Sigmoid colon (tissue), 7 donors: ENCODE measurements around the gene UBE2J1. TPM values are rescaled to one million over a fixed set of nuclear protein-coding genes. Genes with fewer than 3 reads are reported as not detected.

Experiments
- DNase-seq: peaks from one replicate; pipeline ENCODE4 v3.0.0-alpha.2; 2019
- H3K27ac ChIP-seq, 4 donors: fragments of 200-600 bp; sonication (generic); one replicate each; pipeline ENCODE4 v1.5.1; 2016 to 2019; ENCODE audit warnings: mild to moderate bottlenecking in 1 of 4
- H3K27me3 ChIP-seq, 3 donors: fragments of 200-600 bp; sonication (generic); one replicate each; pipeline ENCODE4 v1.5.1; 2019; ENCODE audit warnings: mild to moderate bottlenecking in 1 of 3
- H3K36me3 ChIP-seq, 4 donors: fragments of 200-600 bp; sonication (generic); one replicate each; pipeline ENCODE4 v1.5.1; 2016 to 2019
- H3K4me1 ChIP-seq, 4 donors: fragments of 200-600 bp; sonication (generic); one replicate each; pipeline ENCODE4 v1.5.1; 2017 to 2019
- H3K4me3 ChIP-seq, 4 donors: fragments of 200-600 bp; sonication (generic); one replicate each; pipeline ENCODE4 v1.5.1; 2017 to 2019; ENCODE audit warnings: mild to moderate bottlenecking in 2 of 4, moderate library complexity in 1 of 4
- H3K9me3 ChIP-seq, 4 donors: fragments of 200-600 bp in 3 of 4; sonication (generic) in 3 of 4; one replicate each; pipeline versions ENCODE4 v1.5.1 to v1.6.1; 2013 to 2019
- EP300 ChIP-seq, 4 donors: sonication (generic); formaldehyde crosslinking; IDR thresholded peaks; one replicate each; pipeline ENCODE4 v1.6.1; 2017; ENCODE audit warnings: antibody characterized with exemption in 4 of 4
- POLR2A ChIP-seq, 2 donors: fragments of 450-650 bp; IDR thresholded peaks; one replicate each; pipeline ENCODE4 v1.6.1; 2016; ENCODE audit warnings: antibody characterized with exemption in 2 of 2, mild to moderate bottlenecking in 2 of 2, moderate library complexity in 2 of 2
- POLR2AphosphoS5 ChIP-seq, 4 donors: sonication (generic); formaldehyde crosslinking; IDR thresholded peaks; one replicate each; pipeline ENCODE4 v1.6.1; 2017; ENCODE audit warnings: antibody characterized with exemption in 4 of 4
- WGBS, 2 donors: extraction: QIAGEN DNeasy Blood & Tissue Kit; methylation state at CpG; one replicate each; pipeline ENCODE4 v1.1.7; 2013; 5-methylcytosine and 5-hydroxymethylcytosine counted together
- intact Hi-C: fragments of 100-400 bp; cut with DNase I; formaldehyde crosslinking; loops from one replicate; pipeline ENCODE4 v1.15.1; 2023
- polyA plus RNA-seq, 3 donors: library from polyadenylated mRNA; stranded (reverse); fragments of 200-250 nt; gene quantifications; one replicate each; pipeline ENCODE4 v1.2.3, GENCODE V29; 2013
- total RNA-seq, 4 donors: library from RNA; depleted of rRNA; stranded (reverse); fragments of >200 nt; gene quantifications; one replicate each; pipeline ENCODE4 v1.1.0, GENCODE V29; 2016
- TF ChIP-seq, protein P1 (sequence below), 4 experiments: fragments of 450-650 bp in 3 of 4; fragments of 200-600 bp in 1 of 4; IDR thresholded peaks; one replicate each; pipeline ENCODE4 v1.5.1; 2016 to 2019; ENCODE audit warnings: antibody characterized with exemption in 4 of 4, mild to moderate bottlenecking in 3 of 4, moderate library complexity in 2 of 4
- donor health status: healthy with polysubstance abuse.
- donor health status: Bipolar disorder and iron deficiency.
- donor health status: healthy.

Gene UBE2J1
- total and polyA plus RNA-seq, 7 donors, result 29.5 to 50.4 (median 34.3) TPM

DNA sequence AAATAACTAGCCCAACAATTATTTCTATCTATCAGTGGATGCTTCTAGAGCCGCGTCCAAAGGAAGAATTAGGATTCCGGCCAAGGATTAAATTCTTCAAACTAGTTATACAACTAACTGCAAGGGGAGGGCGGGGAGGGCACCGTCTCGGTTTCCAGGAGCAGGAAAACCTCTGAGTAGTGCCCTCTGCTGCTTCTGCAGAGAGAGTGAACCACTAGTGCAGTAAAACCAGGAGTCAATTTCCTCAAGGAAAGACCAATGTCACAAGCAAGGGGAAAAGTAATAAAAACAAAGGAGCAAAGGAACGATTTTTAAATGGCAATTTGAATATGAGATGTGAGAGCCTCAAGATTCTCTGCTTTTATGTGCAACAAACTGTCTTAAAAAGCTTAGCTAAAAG, 16.5 kb upstream of the UBE2J1 start:
- H3K4me3 ChIP-seq, result no peak overlapping the region
- TF ChIP-seq POLR2AphosphoS5 (IDR thresholded peaks at IDR 0.05) (peak in 1 of 4 donors; percentile 22), EP300 (IDR thresholded peaks at IDR 0.05) (no peak), POLR2A (IDR thresholded peaks at IDR 0.05) (no peak)
- TF ChIP-seq, protein P1, sequence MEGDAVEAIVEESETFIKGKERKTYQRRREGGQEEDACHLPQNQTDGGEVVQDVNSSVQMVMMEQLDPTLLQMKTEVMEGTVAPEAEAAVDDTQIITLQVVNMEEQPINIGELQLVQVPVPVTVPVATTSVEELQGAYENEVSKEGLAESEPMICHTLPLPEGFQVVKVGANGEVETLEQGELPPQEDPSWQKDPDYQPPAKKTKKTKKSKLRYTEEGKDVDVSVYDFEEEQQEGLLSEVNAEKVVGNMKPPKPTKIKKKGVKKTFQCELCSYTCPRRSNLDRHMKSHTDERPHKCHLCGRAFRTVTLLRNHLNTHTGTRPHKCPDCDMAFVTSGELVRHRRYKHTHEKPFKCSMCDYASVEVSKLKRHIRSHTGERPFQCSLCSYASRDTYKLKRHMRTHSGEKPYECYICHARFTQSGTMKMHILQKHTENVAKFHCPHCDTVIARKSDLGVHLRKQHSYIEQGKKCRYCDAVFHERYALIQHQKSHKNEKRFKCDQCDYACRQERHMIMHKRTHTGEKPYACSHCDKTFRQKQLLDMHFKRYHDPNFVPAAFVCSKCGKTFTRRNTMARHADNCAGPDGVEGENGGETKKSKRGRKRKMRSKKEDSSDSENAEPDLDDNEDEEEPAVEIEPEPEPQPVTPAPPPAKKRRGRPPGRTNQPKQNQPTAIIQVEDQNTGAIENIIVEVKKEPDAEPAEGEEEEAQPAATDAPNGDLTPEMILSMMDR (IDR thresholded peaks at IDR 0.05), result peak; percentile 9 to 46 (median 35)
- H3K9me3 ChIP-seq, result no peaks in the 10 kb centered on the region
- peak; percentile 80 for DNase-seq
- 3 to 17% methylated on average over 7 of the region's 7 CpGs for WGBS, 2 donors
- H3K27ac ChIP-seq, result peak overlapping the region in 3 of 4 donors; percentile 25 to 43 (median 42)
- no peaks in the 10 kb centered on the region for H3K36me3 ChIP-seq
- no peaks in the 10 kb centered on the region for H3K27me3 ChIP-seq
- H3K4me1 ChIP-seq, result peaks cover 0 to 21% (median 11%) of the 10 kb centered on the region in 4 donors
- intact Hi-C loops, result loop anchor here (5.0 kb wide), 3 partner anchors 57 to 387 kb away; no protein-coding TSS in a partner anchor

DNA sequence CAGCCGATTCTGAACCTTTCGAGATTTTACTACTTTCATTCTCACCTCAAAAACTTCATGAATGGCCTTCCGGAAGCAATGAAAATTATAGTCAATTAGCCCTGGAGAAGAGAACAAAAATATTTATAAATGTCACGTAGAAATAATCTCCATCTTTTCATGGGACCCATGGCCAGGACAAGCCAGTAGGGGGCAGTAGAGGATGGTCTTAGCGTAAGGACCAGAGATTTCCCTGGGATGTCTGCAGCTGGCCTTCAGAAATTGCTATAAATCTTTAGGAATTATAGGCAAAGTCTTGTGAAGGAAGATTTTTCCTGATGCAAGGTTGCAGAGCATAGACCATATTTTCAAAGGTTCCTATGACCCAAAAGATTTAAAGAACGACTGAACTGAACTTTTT, 15.6 kb upstream of the UBE2J1 start:
- no peak overlapping the region for H3K4me3 ChIP-seq
- peak; percentile 74 for DNase-seq
- no peaks in the 10 kb centered on the region for H3K27me3 ChIP-seq
- intact Hi-C loops, result loop anchor here (5.0 kb wide), 3 partner anchors 56 to 386 kb away; no protein-coding TSS in a partner anchor
- no peak for TF ChIP-seq POLR2A (IDR thresholded peaks at IDR 0.05)
- no peak for TF ChIP-seq POLR2AphosphoS5 (IDR thresholded peaks at IDR 0.05)
- TF ChIP-seq, protein P1 (IDR thresholded peaks at IDR 0.05), result peak in 3 of 4 experiments; percentile 53 to 74 (median 57)
- 19 to 34% methylated on average over 6 of the region's 6 CpGs for WGBS, 2 donors
- no peaks in the 10 kb centered on the region for H3K9me3 ChIP-seq
- H3K27ac ChIP-seq, result peak overlapping the region in 3 of 4 donors; percentile 25 to 43 (median 42)
- no peaks in the 10 kb centered on the region for H3K36me3 ChIP-seq
- H3K4me1 ChIP-seq, result peaks cover 0 to 21% (median 11%) of the 10 kb centered on the region in 4 donors

DNA sequence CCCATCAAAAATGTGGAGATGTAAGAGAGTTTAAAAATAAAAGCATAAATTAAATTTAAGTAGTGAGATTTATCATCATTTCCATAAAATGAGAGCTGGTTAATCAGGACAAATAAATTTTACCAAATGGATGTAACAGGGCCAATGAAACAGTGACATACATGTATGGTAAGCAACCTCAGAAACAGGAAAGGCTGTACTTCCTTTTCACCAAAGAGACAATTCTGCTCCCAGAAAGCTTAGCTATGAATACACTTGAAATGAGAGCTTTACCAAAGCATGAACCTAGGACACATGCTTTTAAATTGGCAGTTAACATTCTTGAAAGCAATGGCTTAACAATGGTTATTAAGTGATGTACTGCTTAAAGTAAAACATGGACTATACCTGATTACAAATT, 12.1 kb upstream of the UBE2J1 start:
- intact Hi-C loops, result no loop called here
- Histone ChIP-seq H3K4me3 (no peak overlapping the region), H3K27ac (no peak overlapping the region), H3K4me1 (peaks cover 0 to 14% (median 6%) of the 10 kb centered on the region in 4 donors), H3K36me3 (no peaks in the 10 kb centered on the region), H3K9me3 (no peaks in the 10 kb centered on the region), H3K27me3 (no peaks in the 10 kb centered on the region)
- TF ChIP-seq, protein P1 (IDR thresholded peaks at IDR 0.05), result no peak
- TF ChIP-seq EP300 (IDR thresholded peaks at IDR 0.05), result no peak
- DNase-seq, result no peak

DNA sequence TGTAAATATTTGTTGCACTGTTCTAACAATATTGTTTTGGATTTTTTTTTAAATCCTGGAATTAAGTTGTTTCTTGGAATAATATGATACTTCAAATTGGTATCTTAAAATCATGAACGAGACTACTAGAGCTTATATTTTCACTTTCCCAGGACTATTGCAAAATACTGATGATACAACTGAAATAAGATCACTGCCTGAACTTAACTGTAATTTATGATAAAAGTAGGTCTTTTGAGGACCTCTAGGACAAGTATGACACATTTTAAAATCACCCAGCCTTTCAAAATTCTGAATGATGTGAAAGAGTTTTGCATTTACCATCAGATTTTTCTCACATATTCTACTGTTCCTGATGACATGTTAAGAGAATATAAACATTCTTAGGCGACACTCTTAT, 8.6 kb upstream of the UBE2J1 start:
- H3K27me3 ChIP-seq, result no peaks in the 10 kb centered on the region
- no peaks in the 10 kb centered on the region for H3K4me1 ChIP-seq
- no peak for DNase-seq
- TF ChIP-seq, protein P1 (IDR thresholded peaks at IDR 0.05), result no peak
- TF ChIP-seq POLR2A (IDR thresholded peaks at IDR 0.05) (no peak), POLR2AphosphoS5 (IDR thresholded peaks at IDR 0.05) (no peak), EP300 (IDR thresholded peaks at IDR 0.05) (no peak)
- H3K27ac ChIP-seq, result no peak overlapping the region
- H3K36me3 ChIP-seq, result no peaks in the 10 kb centered on the region
- 73 to 84% methylated on average over 2 of the region's 2 CpGs for WGBS, 2 donors
- H3K4me3 ChIP-seq, result no peak overlapping the region
- intact Hi-C loops, result no loop called here
- no peaks in the 10 kb centered on the region for H3K9me3 ChIP-seq

DNA sequence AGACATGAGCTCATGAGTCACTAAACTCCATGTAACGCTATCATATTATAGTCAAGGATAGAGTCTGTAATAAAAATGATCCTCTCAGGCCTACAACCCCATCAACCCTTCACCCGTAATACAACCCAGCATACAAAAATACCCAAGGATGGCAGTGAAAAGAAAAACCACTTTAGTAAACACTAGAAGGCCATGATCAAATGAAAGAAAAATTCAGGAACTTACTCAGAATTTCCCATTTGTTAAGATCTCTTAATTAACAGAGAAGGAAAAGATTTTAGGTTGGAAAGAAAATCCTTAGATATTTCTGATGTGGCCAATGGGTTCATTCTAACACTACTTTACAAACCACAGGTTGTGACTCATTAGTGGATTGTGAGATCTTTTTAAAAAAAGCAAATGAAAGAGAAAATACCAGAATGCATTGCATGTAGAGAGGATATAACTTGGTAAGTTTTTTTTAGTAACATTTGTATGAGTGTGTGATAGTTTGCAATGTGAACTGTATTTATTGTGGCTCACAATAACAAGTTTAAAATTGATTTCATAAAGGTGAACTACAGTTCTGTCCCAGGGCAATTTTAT, 8.0 kb upstream of the UBE2J1 start:
- no peak overlapping the region for H3K27ac ChIP-seq
- DNase-seq, result no peak
- H3K36me3 ChIP-seq, result no peaks in the 10 kb centered on the region
- intact Hi-C loops, result no loop called here
- no peaks in the 10 kb centered on the region for H3K4me1 ChIP-seq
- 87 to 95% methylated on average over 2 of the region's 2 CpGs for WGBS, 2 donors
- H3K27me3 ChIP-seq, result no peaks in the 10 kb centered on the region
- H3K4me3 ChIP-seq, result no peak overlapping the region
- TF ChIP-seq POLR2AphosphoS5 (IDR thresholded peaks at IDR 0.05) (no peak), POLR2A (IDR thresholded peaks at IDR 0.05) (no peak)
- H3K9me3 ChIP-seq, result no peaks in the 10 kb centered on the region
